H9 (cell line): ENCODE data around the gene PPM1M. TPM values are rescaled to one million over a fixed set of nuclear protein-coding genes. Genes with fewer than 3 reads are reported as not detected.

ENCODE experiments used
- DNase-seq: peaks from one replicate; pipeline ENCODE4 v3.0.0-alpha.2; 2017
- H2AFZ ChIP-seq: one replicate; pipeline ENCODE4 v1.6.1; 2013; ENCODE audit warnings: mild to moderate bottlenecking, low read length, control low read depth, moderate library complexity
- H2AK5ac ChIP-seq: 2 replicates; pipeline ENCODE4 v1.6.1; 2013; ENCODE audit warnings: low read length, control low read depth, mixed read lengths; ENCODE audit not compliant: insufficient read length
- H2BK120ac ChIP-seq: one replicate; pipeline ENCODE4 v1.6.1; 2013; ENCODE audit warnings: low read depth, mild to moderate bottlenecking, low read length, control low read depth, inconsistent platforms; ENCODE audit not compliant: poor library complexity, severe bottlenecking
- H2BK12ac ChIP-seq: 2 replicates; pipeline ENCODE4 v1.6.1; 2013; ENCODE audit warnings: low read length, control low read depth, mixed read lengths, low read depth; ENCODE audit not compliant: insufficient read length
- H2BK15ac ChIP-seq: 2 replicates; pipeline ENCODE4 v1.6.1; 2013; ENCODE audit warnings: low read depth, low read length, control low read depth
- H2BK20ac ChIP-seq: one replicate; pipeline ENCODE4 v1.6.1; 2013; ENCODE audit warnings: low read depth, mild to moderate bottlenecking, low read length, control low read depth, inconsistent platforms; ENCODE audit not compliant: poor library complexity, severe bottlenecking
- H2BK5ac ChIP-seq: 2 replicates; pipeline ENCODE4 v1.6.1; 2013; ENCODE audit warnings: low read length, control low read depth, mixed read lengths; ENCODE audit not compliant: insufficient read length
- H3K14ac ChIP-seq: 2 replicates; pipeline ENCODE4 v1.6.1; 2013; ENCODE audit warnings: low read length, control low read depth; ENCODE audit not compliant: insufficient read depth
- H3K18ac ChIP-seq: 2 replicates; pipeline ENCODE4 v1.6.1; 2013; ENCODE audit warnings: low read depth, mild to moderate bottlenecking, mixed read lengths, low read length, control low read depth; ENCODE audit not compliant: insufficient read length
- H3K23ac ChIP-seq: 2 replicates; pipeline ENCODE4 v1.6.1; 2013; ENCODE audit warnings: low read length, control low read depth, mixed read lengths, low read depth; ENCODE audit not compliant: insufficient read length
- H3K23me2 ChIP-seq: 2 replicates; pipeline ENCODE4 v1.6.1; 2013; ENCODE audit warnings: low read depth, mild to moderate bottlenecking, mixed read lengths, low read length, control low read depth; ENCODE audit not compliant: insufficient read length, poor library complexity, severe bottlenecking
- H3K27ac ChIP-seq: 2 replicates; pipeline ENCODE4 v1.5.1; 2013; ENCODE audit warnings: low read length, control low read depth, mixed read lengths, low read depth; ENCODE audit not compliant: insufficient read length
- H3K27me3 ChIP-seq: 2 replicates; pipeline ENCODE4 v1.6.1; 2013; ENCODE audit warnings: low read length, control low read depth, inconsistent platforms; ENCODE audit not compliant: insufficient read depth
- H3K4ac ChIP-seq: 2 replicates; pipeline ENCODE4 v1.6.1; 2013; ENCODE audit warnings: low read depth, mild to moderate bottlenecking, control low read depth, inconsistent platforms, low read length, moderate library complexity
- H3K4me1 ChIP-seq: 2 replicates; pipeline ENCODE4 v1.6.1; 2013; ENCODE audit warnings: low read length, control low read depth, inconsistent platforms; ENCODE audit not compliant: insufficient read depth
- H3K4me2 ChIP-seq: 2 replicates; pipeline ENCODE4 v1.6.1; 2013; ENCODE audit warnings: low read length, control low read depth, mixed read lengths; ENCODE audit not compliant: insufficient read length, insufficient read depth
- H3K56ac ChIP-seq: 2 replicates; pipeline ENCODE4 v1.6.1; 2013; ENCODE audit warnings: low read depth, mild to moderate bottlenecking, mixed read lengths, low read length, control low read depth; ENCODE audit not compliant: insufficient read length
- H3K79me1 ChIP-seq: 2 replicates; pipeline ENCODE4 v1.6.1; 2013; ENCODE audit warnings: low read depth, mild to moderate bottlenecking, moderate library complexity, low read length, control low read depth, inconsistent platforms; ENCODE audit not compliant: insufficient read depth, poor library complexity, severe bottlenecking
- H3K79me2 ChIP-seq: 2 replicates; pipeline ENCODE4 v1.6.1; 2013; ENCODE audit warnings: low read length, control low read depth, inconsistent platforms; ENCODE audit not compliant: insufficient read depth
- H3K9ac ChIP-seq: 2 replicates; pipeline ENCODE4 v1.6.1; 2013; ENCODE audit warnings: low read length, control low read depth, mixed read lengths; ENCODE audit not compliant: insufficient read length; ENCODE audit errors: extremely low read depth
- H3K9me3 ChIP-seq: one replicate; pipeline ENCODE4 v1.6.1; 2013; ENCODE audit warnings: low read depth, low read length, inconsistent platforms; ENCODE audit not compliant: control insufficient read depth
- H3T11ph ChIP-seq: one replicate; pipeline ENCODE4 v1.6.1; 2013; ENCODE audit warnings: mild to moderate bottlenecking, low read length, control low read depth, inconsistent platforms
- H4K20me1 ChIP-seq: one replicate; pipeline ENCODE4 v1.6.1; 2013; ENCODE audit not compliant: control insufficient read depth, insufficient read length, insufficient read depth
- H4K5ac ChIP-seq: 2 replicates; pipeline ENCODE4 v1.6.1; 2013; ENCODE audit warnings: low read depth, mild to moderate bottlenecking, mixed read lengths, low read length, control low read depth; ENCODE audit not compliant: insufficient read length
- H4K8ac ChIP-seq: replicated peaks from 2 replicates; pipeline ENCODE4 v1.6.1; 2013; ENCODE audit warnings: low read length, control low read depth, mixed read lengths, low read depth; ENCODE audit not compliant: insufficient read length
- H4K91ac ChIP-seq: 2 replicates; pipeline ENCODE4 v1.6.1; 2013; ENCODE audit warnings: low read depth, mild to moderate bottlenecking, moderate library complexity, mixed read lengths, low read length, control low read depth; ENCODE audit not compliant: insufficient read length
- H3K27ac Mint-ChIP-seq, 3 experiments: 2 replicates in 2 of 3; 3 replicates in 1 of 3; pipeline ENCODE4 v1.8.0; 2020 to 2021; ENCODE audit warnings: mixed read lengths in 3 of 3, mild to moderate bottlenecking in 1 of 3, moderate library complexity in 1 of 3
- H3K27me3 Mint-ChIP-seq: 2 replicates; pipeline ENCODE4 v1.8.0; 2021; ENCODE audit warnings: low read depth, mild to moderate bottlenecking, moderate library complexity, mixed read lengths
- H3K36me3 Mint-ChIP-seq, 3 experiments: 2 replicates in 2 of 3; 3 replicates in 1 of 3; pipeline ENCODE4 v1.8.0; 2020 to 2021; ENCODE audit warnings: low read depth in 3 of 3, mixed read lengths in 3 of 3; ENCODE audit not compliant: insufficient read depth in 1 of 3
- H3K4me1 Mint-ChIP-seq, 2 experiments: 2 replicates each; pipeline ENCODE4 v1.8.0; 2020; ENCODE audit warnings: mixed read lengths in 2 of 2
- H3K4me3 Mint-ChIP-seq, 2 experiments: 2 replicates in 1 of 2; 3 replicates in 1 of 2; pipeline ENCODE4 v1.8.0; 2020 to 2021; ENCODE audit warnings: mild to moderate bottlenecking in 2 of 2, mixed read lengths in 2 of 2, moderate library complexity in 1 of 2
- H3K9me3 Mint-ChIP-seq, 2 experiments: 2 replicates in 1 of 2; 3 replicates in 1 of 2; pipeline ENCODE4 v1.8.0; 2020; ENCODE audit warnings: mild to moderate bottlenecking in 2 of 2, mixed read lengths in 2 of 2, moderate library complexity in 1 of 2
- WGBS: extraction: QIAGEN DNeasy Blood & Tissue Kit; methylation state at CpG from one replicate; pipeline ENCODE4 v1.1.7; 2013; ENCODE audit warnings: missing lambda C conversion rate, low lambda C conversion rate, mixed read lengths; ENCODE audit not compliant: insufficient read length; ENCODE audit errors: extremely low coverage; 5-methylcytosine and 5-hydroxymethylcytosine counted together
- total RNA-seq: library from RNA; stranded (reverse); gene quantifications from 2 replicates; pipeline ENCODE4 v1.2.1, GENCODE V29; 2021
- TF ChIP-seq, protein P1 (sequence below): fragments of 200-600 bp; sonication (generic); conservative IDR thresholded peaks from 3 replicates; pipeline ENCODE4 v1.8.0; 2021; ENCODE audit warnings: antibody characterized with exemption, mild to moderate bottlenecking

PPM1M gene
- total RNA-seq, 1 experiment from 2014 or later, result 7.4 TPM

DNA sequence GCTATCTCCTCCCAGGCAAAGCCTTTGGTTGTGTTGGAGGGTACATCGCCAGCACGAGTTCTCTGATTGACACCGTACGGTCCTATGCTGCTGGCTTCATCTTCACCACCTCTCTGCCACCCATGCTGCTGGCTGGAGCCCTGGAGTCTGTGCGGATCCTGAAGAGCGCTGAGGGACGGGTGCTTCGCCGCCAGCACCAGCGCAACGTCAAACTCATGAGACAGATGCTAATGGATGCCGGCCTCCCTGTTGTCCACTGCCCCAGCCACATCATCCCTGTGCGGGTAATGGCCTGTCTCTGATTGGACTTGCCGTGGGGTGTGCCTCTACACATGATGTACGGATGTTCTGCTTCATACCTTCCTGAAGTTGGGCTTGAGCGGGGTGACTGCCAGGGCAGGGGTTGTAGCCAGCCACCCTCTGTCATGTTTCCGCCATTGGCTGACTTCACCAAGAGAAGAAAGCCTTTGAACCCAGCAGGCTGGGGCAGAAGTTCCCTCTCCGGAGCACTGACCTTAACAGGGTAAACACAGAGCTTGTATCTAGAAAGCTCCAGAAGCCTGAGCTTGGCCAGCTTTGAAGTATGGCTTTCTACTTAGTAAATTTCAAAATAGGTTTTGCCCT is 34.2 kb upstream of the PPM1M start:
- Histone ChIP-seq H3K9ac (no peak overlapping the region), H3K27ac (no peak overlapping the region), H2BK5ac (no peak overlapping the region), H3K79me1 (no peaks in the 10 kb centered on the region), H3K9me3 (no peaks in the 10 kb centered on the region), H2AFZ (no peak overlapping the region), H3K14ac (no peak overlapping the region), H4K91ac (no peak overlapping the region), H3K56ac (no peak overlapping the region), H3K18ac (no peak overlapping the region), H2BK12ac (no peak overlapping the region), H3K79me2 (no peaks in the 10 kb centered on the region), H4K5ac (no peak overlapping the region), H2BK15ac (no peak overlapping the region), H3T11ph (no peak overlapping the region), H2BK20ac (no peak overlapping the region), H3K4me1 (no peaks in the 10 kb centered on the region), H3K4me2 (no peak overlapping the region), H3K27me3 (no peaks in the 10 kb centered on the region), H2BK120ac (no peak overlapping the region), H4K8ac (no peak overlapping the region), H3K4ac (no peak overlapping the region), H3K23me2 (no peaks in the 10 kb centered on the region), H2AK5ac (no peak overlapping the region), H4K20me1 (no peaks in the 10 kb centered on the region), H3K23ac (no peak overlapping the region)
- no peak for DNase-seq
- Mint-ChIP-seq H3K27ac (no peak overlapping the region), H3K36me3 (peaks cover 44 to 93% (median 89%) of the 10 kb centered on the region in 3 experiments; a peak in 6 of 7 replicates), H3K9me3 (no peaks in the 10 kb centered on the region), H3K4me1 (no peaks in the 10 kb centered on the region), H3K27me3 (no peaks in the 10 kb centered on the region), H3K4me3 (no peak overlapping the region)
- TF ChIP-seq, protein P1, sequence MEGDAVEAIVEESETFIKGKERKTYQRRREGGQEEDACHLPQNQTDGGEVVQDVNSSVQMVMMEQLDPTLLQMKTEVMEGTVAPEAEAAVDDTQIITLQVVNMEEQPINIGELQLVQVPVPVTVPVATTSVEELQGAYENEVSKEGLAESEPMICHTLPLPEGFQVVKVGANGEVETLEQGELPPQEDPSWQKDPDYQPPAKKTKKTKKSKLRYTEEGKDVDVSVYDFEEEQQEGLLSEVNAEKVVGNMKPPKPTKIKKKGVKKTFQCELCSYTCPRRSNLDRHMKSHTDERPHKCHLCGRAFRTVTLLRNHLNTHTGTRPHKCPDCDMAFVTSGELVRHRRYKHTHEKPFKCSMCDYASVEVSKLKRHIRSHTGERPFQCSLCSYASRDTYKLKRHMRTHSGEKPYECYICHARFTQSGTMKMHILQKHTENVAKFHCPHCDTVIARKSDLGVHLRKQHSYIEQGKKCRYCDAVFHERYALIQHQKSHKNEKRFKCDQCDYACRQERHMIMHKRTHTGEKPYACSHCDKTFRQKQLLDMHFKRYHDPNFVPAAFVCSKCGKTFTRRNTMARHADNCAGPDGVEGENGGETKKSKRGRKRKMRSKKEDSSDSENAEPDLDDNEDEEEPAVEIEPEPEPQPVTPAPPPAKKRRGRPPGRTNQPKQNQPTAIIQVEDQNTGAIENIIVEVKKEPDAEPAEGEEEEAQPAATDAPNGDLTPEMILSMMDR, result no peak
- WGBS, result no CpG with 5 or more reads among the region's 18 CpGs
